ENCODE results near the gene ATXN1. TPM values are rescaled to one million over a fixed set of nuclear protein-coding genes. Genes with fewer than 3 reads are reported as not detected.
A peak's percentile ranks its signal among the peaks of the same experiment; 100 is the strongest.

ATXN1 gene
- total and polyA plus RNA-seq, 7 donors = 1.3 to 50.9 (median 21.6) TPM

- intact Hi-C loops (cut with DNase I) = loop anchor here (5.0 to 10.0 kb wide), 4 partner anchors 79 to 429 kb away; no protein-coding TSS in a partner anchor
- peak; percentile 82 to 93 for DNase-seq
- 0 to 1% (median 0%) methylated on average over 53 to 69 of the region's 71 CpGs for WGBS, 3 donors
Measured at GRCh38 chr6:16761471-16762267, 409 bp upstream of the ATXN1 start.

GRCh38 chr6:16759646-16760515 is 1.4 kb downstream of the ATXN1 start:
- H3K36me3 ChIP-seq (ENCODE audit: insufficient read depth in 1 of 2, low read depth in 1 of 2) = no peaks in the 10 kb centered on the region
- WGBS, 3 donors = 0% methylated on average over 59 to 87 of the region's 87 CpGs
- peak overlapping the region; percentile 94 for H3K4me3 ChIP-seq
- ATAC-seq = peak; percentile 72 to 81 (median 78)
- DNase-seq = peak; percentile 92 to 95
- intact Hi-C loops (cut with DNase I) = loop anchor here (5.0 to 10.0 kb wide), 4 partner anchors 78 to 428 kb away; no protein-coding TSS in a partner anchor
- no peaks in the 10 kb centered on the region for H3K9me3 ChIP-seq
- peak overlapping the region; percentile 99 for H3K27ac ChIP-seq
- H3K4me1 ChIP-seq = peaks cover 32% of the 10 kb centered on the region
- TF ChIP-seq CTCF (IDR thresholded peaks at IDR 0.05) = peak; percentile 18
- H3K27me3 ChIP-seq (ENCODE audit: insufficient read depth in 3 of 3, low read length in 2 of 3) = no peaks in the 10 kb centered on the region

More at GRCh38 chr6:16761471-16762267, 409 bp upstream of the ATXN1 start:
- H3K4me1 ChIP-seq = peaks cover 41% of the 10 kb centered on the region
- H3K4me3 ChIP-seq = peak overlapping the region; percentile 94
- no peaks in the 10 kb centered on the region for H3K9me3 ChIP-seq
- H3K27me3 ChIP-seq (ENCODE audit: insufficient read depth in 3 of 3, low read length in 2 of 3) = no peaks in the 10 kb centered on the region
- H3K36me3 ChIP-seq (ENCODE audit: insufficient read depth in 1 of 2, low read depth in 1 of 2) = no peaks in the 10 kb centered on the region
- ATAC-seq = peak; percentile 63 to 71 (median 69)
- peak overlapping the region; percentile 99 for H3K27ac ChIP-seq
- peak; percentile 10 for TF ChIP-seq CTCF (IDR thresholded peaks at IDR 0.05)

GRCh38 chr6:16759181-16759645 is 2.0 kb downstream of the ATXN1 start:
- intact Hi-C loops (cut with DNase I) = loop anchor here in 1 of 2 donors (5.0 kb wide), 1 partner anchor 427 kb away; no protein-coding TSS in a partner anchor
- TF ChIP-seq CTCF (IDR thresholded peaks at IDR 0.05) = no peak
- ATAC-seq (peak in 2 of 4 donors; percentile 16 to 17), DNase-seq (no peak)
- no peaks in the 10 kb centered on the region for H3K27me3 ChIP-seq (ENCODE audit: insufficient read depth in 3 of 3, low read length in 2 of 3)
- H3K4me3 ChIP-seq = peak overlapping the region; percentile 94
- H3K9me3 ChIP-seq = no peaks in the 10 kb centered on the region
- whole genome bisulfite sequencing, 3 donors = 0 to 1% (median 1%) methylated on average over 8 of the region's 8 CpGs
- peaks cover 37% of the 10 kb centered on the region for H3K4me1 ChIP-seq
- peak overlapping the region; percentile 99 for H3K27ac ChIP-seq
- no peaks in the 10 kb centered on the region for H3K36me3 ChIP-seq (ENCODE audit: insufficient read depth in 1 of 2, low read depth in 1 of 2)

- WGBS, 3 donors = 27 to 36% (median 32%) methylated on average over 9 of the region's 9 CpGs
- Histone ChIP-seq H3K27ac (peak overlapping the region; percentile 99), H3K4me1 (peaks cover 46% of the 10 kb centered on the region), H3K9me3 (no peaks in the 10 kb centered on the region), H3K4me3 (peak overlapping the region; percentile 94), H3K36me3 (ENCODE audit: insufficient read depth in 1 of 2, low read depth in 1 of 2) (no peaks in the 10 kb centered on the region), H3K27me3 (ENCODE audit: insufficient read depth in 3 of 3, low read length in 2 of 3) (no peaks in the 10 kb centered on the region)
- no peak for DNase-seq
- ATAC-seq = no peak
- intact Hi-C loops (cut with DNase I) = loop anchor here in 1 of 2 donors (5.0 kb wide), 1 partner anchor 426 kb away; no protein-coding TSS in a partner anchor
- TF ChIP-seq CTCF (IDR thresholded peaks at IDR 0.05) = no peak
Measured at GRCh38 chr6:16758163-16758975, 2.9 kb downstream of the ATXN1 start.

All from psoas muscle (tissue), 8 donors.